Measurements from ENCODE around the gene TUBGCP6.

TUBGCP6 gene

DNA sequence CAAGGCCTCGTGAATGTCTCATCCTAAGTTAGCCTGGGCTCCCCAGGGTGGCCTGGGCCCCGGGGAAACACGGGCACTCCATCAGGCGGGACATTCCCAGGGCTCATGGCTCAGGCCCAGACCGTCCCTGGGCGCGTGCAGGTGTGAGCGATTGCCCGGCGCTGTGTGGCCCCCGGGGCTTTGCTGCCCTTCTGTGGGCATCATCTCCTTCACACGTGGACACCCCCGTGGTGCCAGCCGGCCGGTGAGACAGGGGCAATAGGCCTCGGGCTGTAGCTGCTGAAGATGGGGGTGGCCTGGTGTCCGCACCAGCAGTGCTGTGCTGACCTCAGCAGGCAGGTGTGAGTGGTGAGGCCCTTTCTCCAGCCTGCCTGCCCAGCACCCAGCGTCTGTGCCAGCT lies 48.6 kb downstream of the TUBGCP6 start:
- no peaks in the 10 kb centered on the region for H3K27me3 ChIP-seq (ENCODE audit: insufficient read depth, low read depth, severe bottlenecking)
- no peak overlapping the region for H3K27ac ChIP-seq
- no peaks in the 10 kb centered on the region for H3K9me3 ChIP-seq (ENCODE audit: severe bottlenecking)
- peaks cover 35% of the 10 kb centered on the region for H3K36me3 ChIP-seq
- TF ChIP-seq, protein P1, sequence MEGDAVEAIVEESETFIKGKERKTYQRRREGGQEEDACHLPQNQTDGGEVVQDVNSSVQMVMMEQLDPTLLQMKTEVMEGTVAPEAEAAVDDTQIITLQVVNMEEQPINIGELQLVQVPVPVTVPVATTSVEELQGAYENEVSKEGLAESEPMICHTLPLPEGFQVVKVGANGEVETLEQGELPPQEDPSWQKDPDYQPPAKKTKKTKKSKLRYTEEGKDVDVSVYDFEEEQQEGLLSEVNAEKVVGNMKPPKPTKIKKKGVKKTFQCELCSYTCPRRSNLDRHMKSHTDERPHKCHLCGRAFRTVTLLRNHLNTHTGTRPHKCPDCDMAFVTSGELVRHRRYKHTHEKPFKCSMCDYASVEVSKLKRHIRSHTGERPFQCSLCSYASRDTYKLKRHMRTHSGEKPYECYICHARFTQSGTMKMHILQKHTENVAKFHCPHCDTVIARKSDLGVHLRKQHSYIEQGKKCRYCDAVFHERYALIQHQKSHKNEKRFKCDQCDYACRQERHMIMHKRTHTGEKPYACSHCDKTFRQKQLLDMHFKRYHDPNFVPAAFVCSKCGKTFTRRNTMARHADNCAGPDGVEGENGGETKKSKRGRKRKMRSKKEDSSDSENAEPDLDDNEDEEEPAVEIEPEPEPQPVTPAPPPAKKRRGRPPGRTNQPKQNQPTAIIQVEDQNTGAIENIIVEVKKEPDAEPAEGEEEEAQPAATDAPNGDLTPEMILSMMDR (IDR thresholded peaks at IDR 0.05; ENCODE audit: low read depth, low read length): no peak
- DNase-seq: no peak
- H3K4me3 ChIP-seq (ENCODE audit: low read depth, low read length): no peak overlapping the region

DNA sequence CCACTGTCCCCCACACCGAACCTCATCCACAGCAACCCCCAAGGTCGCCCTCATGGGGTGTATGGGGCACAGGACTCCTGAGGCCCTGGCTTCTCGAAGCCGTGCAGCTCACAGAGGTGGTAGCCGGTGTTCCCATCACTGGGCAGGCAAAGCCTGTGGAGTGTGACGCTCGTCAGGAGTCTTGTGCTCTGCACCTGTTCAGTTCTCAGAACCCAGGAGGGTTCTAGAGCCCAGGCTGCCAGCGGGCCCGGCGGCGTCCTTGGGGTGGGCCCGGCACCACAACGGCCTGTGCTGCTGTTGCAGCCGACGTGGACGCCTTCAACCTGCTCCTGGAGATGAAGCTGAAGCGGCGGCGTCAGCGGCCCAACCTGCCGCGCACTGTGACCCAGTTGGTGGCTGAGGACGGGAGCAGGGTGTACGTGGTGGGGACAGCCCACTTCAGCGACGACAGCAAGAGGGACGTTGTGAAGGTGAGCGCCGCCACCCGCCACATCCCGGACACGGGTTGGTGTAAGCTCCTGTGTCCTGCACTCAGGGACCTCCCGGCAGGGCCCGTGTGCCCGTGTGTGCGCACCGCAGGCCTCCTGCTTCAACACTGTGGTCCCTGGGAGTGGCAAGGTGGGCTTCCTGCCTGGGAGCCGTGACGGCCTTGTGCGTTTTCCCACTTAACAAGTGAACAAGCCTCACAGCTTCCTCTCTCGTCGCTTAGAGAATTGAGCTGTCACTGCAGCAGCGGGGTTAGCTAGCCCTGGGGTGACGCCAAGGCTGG lies 50.6 kb downstream of the TUBGCP6 start:
- no peak for DNase-seq
- Histone ChIP-seq H3K4me3 (ENCODE audit: low read depth, low read length) (no peak overlapping the region), H3K27ac (no peak overlapping the region), H3K36me3 (peaks cover 32% of the 10 kb centered on the region), H3K27me3 (ENCODE audit: insufficient read depth, low read depth, severe bottlenecking) (no peaks in the 10 kb centered on the region), H3K9me3 (ENCODE audit: severe bottlenecking) (no peaks in the 10 kb centered on the region)
- TF ChIP-seq, protein P1 (IDR thresholded peaks at IDR 0.05; ENCODE audit: low read depth, low read length): no peak

- no peak overlapping the region for H3K4me3 ChIP-seq (ENCODE audit: low read depth, low read length)
- no peak overlapping the region for H3K27ac ChIP-seq
- H3K36me3 ChIP-seq: peaks cover 26% of the 10 kb centered on the region
- no peak for DNase-seq
- TF ChIP-seq, protein P1 (IDR thresholded peaks at IDR 0.05; ENCODE audit: low read depth, low read length): no peak
- H3K27me3 ChIP-seq (ENCODE audit: insufficient read depth, low read depth, severe bottlenecking): no peaks in the 10 kb centered on the region
- no peaks in the 10 kb centered on the region for H3K9me3 ChIP-seq (ENCODE audit: severe bottlenecking)
Observed at GRCh38 chr22:50193621-50194020, 51.2 kb downstream of the TUBGCP6 start.

GRCh38 chr22:50192436-50193204 lies 52.2 kb downstream of the TUBGCP6 start:
- Histone ChIP-seq H3K27ac (no peak overlapping the region), H3K9me3 (ENCODE audit: severe bottlenecking) (no peaks in the 10 kb centered on the region), H3K27me3 (ENCODE audit: insufficient read depth, low read depth, severe bottlenecking) (no peaks in the 10 kb centered on the region), H3K4me3 (ENCODE audit: low read depth, low read length) (no peak overlapping the region), H3K36me3 (peaks cover 20% of the 10 kb centered on the region)
- TF ChIP-seq, protein P1 (IDR thresholded peaks at IDR 0.05; ENCODE audit: low read depth, low read length): no peak
- DNase-seq: no peak

GRCh38 chr22:50190941-50191741 lies 53.7 kb downstream of the TUBGCP6 start:
- Histone ChIP-seq H3K27me3 (ENCODE audit: insufficient read depth, low read depth, severe bottlenecking) (no peaks in the 10 kb centered on the region), H3K27ac (no peak overlapping the region; the same call in 1 of the 2 replicates), H3K4me3 (ENCODE audit: low read depth, low read length) (no peak overlapping the region), H3K36me3 (peaks cover 16% of the 10 kb centered on the region), H3K9me3 (ENCODE audit: severe bottlenecking) (no peaks in the 10 kb centered on the region)
- TF ChIP-seq, protein P1 (IDR thresholded peaks at IDR 0.05; ENCODE audit: low read depth, low read length): no peak
- no peak for DNase-seq

All from WERI-Rb-1 (cell line).